Cardiac muscle cell (in vitro differentiated cells and primary cell): ENCODE results near the gene TTYH3. TPM values are rescaled to one million over a fixed set of nuclear protein-coding genes. Genes with fewer than 3 reads are reported as not detected.
A peak's percentile ranks its signal among the peaks of the same experiment; 100 is the strongest.

Experiments used
- DNase-seq, 2 donors: peaks; one replicate each; pipeline versions ENCODE4 v3.0.0 to v3.0.0-alpha.2; 2010 to 2017; ENCODE audit warnings: low read depth in 1 of 2, low spot score in 1 of 2
- H3K27ac ChIP-seq: fragments of 200-600 bp; sonication (generic); 2 replicates; pipeline ENCODE4 v1.5.1; 2016
- H3K27me3 ChIP-seq: fragments of 200-600 bp; sonication (generic); 2 replicates; pipeline ENCODE4 v1.6.0; 2016; ENCODE audit warnings: control low read depth
- H3K36me3 ChIP-seq: fragments of 200-600 bp; sonication (generic); 2 replicates; pipeline ENCODE4 v1.5.1; 2016; ENCODE audit warnings: control low read depth
- H3K4me1 ChIP-seq: fragments of 200-600 bp; sonication (generic); 2 replicates; pipeline ENCODE4 v1.8.1; 2017; ENCODE audit warnings: low read depth, mild to moderate bottlenecking, mixed run types
- H3K4me3 ChIP-seq: fragments of 200-600 bp; sonication (generic); 2 replicates; pipeline ENCODE4 v1.5.1; 2016; ENCODE audit warnings: mild to moderate bottlenecking
- H3K9me3 ChIP-seq: fragments of 200-600 bp; sonication (generic); 2 replicates; pipeline ENCODE4 v1.5.1; 2017; ENCODE audit warnings: low read depth, mild to moderate bottlenecking, control low read depth
- CTCF ChIP-seq: IDR thresholded peaks from 2 replicates; pipeline ENCODE4 v1.5.1; 2012; ENCODE audit warnings: low read depth, mild to moderate bottlenecking, low read length
- polyA plus RNA-seq: library from polyadenylated mRNA; unstranded; fragments of >200 nt; fragmentation: Nextera tagmentation; extraction: Ambion mirVana; gene quantifications from 2 replicates; pipeline ENCODE4 v1.2.1, GENCODE V29; 2016
- total RNA-seq: library from RNA; depleted of rRNA; stranded (reverse); fragments of >200 nt; gene quantifications from 2 replicates; pipeline ENCODE4 v1.2.3, GENCODE V29; 2016

TTYH3 gene
- total and polyA plus RNA-seq, 2 experiments from 2014 or later: 64.6 to 86.6 TPM

- DNase-seq: no peak
Measured at GRCh38 chr7:2612445-2613097, 19.2 kb upstream of the TTYH3 start.

GRCh38 chr7:2613098-2613930 lies 18.5 kb upstream of the TTYH3 start:
- no peak for DNase-seq
- peak overlapping the region; percentile 97 for H3K27ac ChIP-seq
- H3K27me3 ChIP-seq: no peaks in the 10 kb centered on the region
- no peaks in the 10 kb centered on the region for H3K36me3 ChIP-seq
- H3K9me3 ChIP-seq: no peaks in the 10 kb centered on the region
- H3K4me1 ChIP-seq: peaks cover 47% of the 10 kb centered on the region
- H3K4me3 ChIP-seq: no peak overlapping the region
- no peak for TF ChIP-seq CTCF

More at GRCh38 chr7:2612445-2613097, 19.2 kb upstream of the TTYH3 start:
- H3K4me3 ChIP-seq: no peak overlapping the region
- no peak for TF ChIP-seq CTCF
- H3K9me3 ChIP-seq: no peaks in the 10 kb centered on the region
- peak overlapping the region; percentile 97 for H3K27ac ChIP-seq
- H3K36me3 ChIP-seq: no peaks in the 10 kb centered on the region
- H3K27me3 ChIP-seq: no peaks in the 10 kb centered on the region
- H3K4me1 ChIP-seq: peaks cover 47% of the 10 kb centered on the region

GRCh38 chr7:2613931-2614600 lies 17.7 kb upstream of the TTYH3 start:
- Histone ChIP-seq H3K4me3 (no peak overlapping the region), H3K9me3 (no peaks in the 10 kb centered on the region), H3K27me3 (no peaks in the 10 kb centered on the region), H3K36me3 (no peaks in the 10 kb centered on the region), H3K27ac (peak overlapping the region; percentile 97), H3K4me1 (peaks cover 47% of the 10 kb centered on the region)
- no peak for TF ChIP-seq CTCF
- DNase-seq: peak; percentile 48 to 60

- TF ChIP-seq CTCF: no peak
- H3K4me3 ChIP-seq: no peak overlapping the region
- DNase-seq: no peak
- peaks cover 47% of the 10 kb centered on the region for H3K4me1 ChIP-seq
- peak overlapping the region; percentile 97 for H3K27ac ChIP-seq
- no peaks in the 10 kb centered on the region for H3K9me3 ChIP-seq
- no peaks in the 10 kb centered on the region for H3K36me3 ChIP-seq
- H3K27me3 ChIP-seq: no peaks in the 10 kb centered on the region
Measured at GRCh38 chr7:2614631-2615330, 17.0 kb upstream of the TTYH3 start.
